HL-60 (cell line): ENCODE measurements around the gene IFIT1B.

Experiments used
- CTCF ChIP-seq: IDR thresholded peaks from one replicate; pipeline ENCODE4 v1.5.1; 2011; ENCODE audit warnings: low read length, control low read depth, inconsistent platforms; ENCODE audit not compliant: insufficient read depth
- REST ChIP-seq: IDR thresholded peaks from 2 replicates; pipeline ENCODE4 v1.6.1; 2012; ENCODE audit warnings: low read depth; ENCODE audit not compliant: insufficient replicate concordance

- no peak for TF ChIP-seq CTCF
- TF ChIP-seq REST, result no peak
Measured at GRCh38 chr10:89362929-89363328, 14.9 kb upstream of the IFIT1B start.
